OCI-LY7 (cell line): ENCODE data around the gene DCHS1.

Experiments
- CTCF ChIP-seq: fragments of 200-600 bp; sonication (generic); conservative IDR thresholded peaks from 2 replicates; pipeline ENCODE4 v1.5.1; 2014; ENCODE audit warnings: mild to moderate bottlenecking, antibody characterized with exemption, low read length, moderate library complexity, mixed read lengths
- EZH2phosphoT487 ChIP-seq: fragments of 200-600 bp; sonication (generic); IDR thresholded peaks from 2 replicates; pipeline ENCODE4 v1.6.1; 2018; ENCODE audit warnings: low read depth, borderline replicate concordance, mild to moderate bottlenecking, mixed run types, antibody characterized with exemption, low read length, moderate library complexity, mixed read lengths

- TF ChIP-seq CTCF, result no peak
- TF ChIP-seq EZH2phosphoT487, result no peak
Observed at GRCh38 chr11:6677018-6677417, 21.4 kb upstream of the DCHS1 start.
